GM12878 (cell line): ENCODE measurements around the gene ZNF652. TPM values are rescaled to one million over a fixed set of nuclear protein-coding genes. Genes with fewer than 3 reads are reported as not detected.

Experiments used
- ATAC-seq: fragments of 200-7000 bp; cut with Tn5 transposase; 3 replicates; pipeline ENCODE4 v1.9.1; 2020; ENCODE audit warnings: mild to moderate bottlenecking, moderate library complexity
- Bru-seq: library from RNA; stranded (reverse); fragments of 400-500 nt; gene quantifications from one replicate; lab custom pipeline; 2021; lab: Mats Ljungman, UMichigan
- BruChase-seq, 2 experiments: library from RNA; stranded (reverse); fragments of 400-500 nt; gene quantifications; one replicate each; lab custom pipeline; 2021; lab: Mats Ljungman, UMichigan
- BruUV-seq: library from RNA; stranded (reverse); fragments of 400-500 nt; replicated peaks from 2 replicates; lab custom pipeline; 2021; lab: Mats Ljungman, UMichigan
- CTCF ChIA-PET: fragments of 300-600 bp; sonication (Branson Sonifier 250); formaldehyde crosslinking; extraction: SDS; loops from one replicate; lab custom pipeline; 2021; ENCODE audit warnings: inconsistent platforms; lab: Yijun Ruan, JAX
- POLR2A ChIA-PET: fragments of 350-600 bp; formaldehyde crosslinking; extraction: SDS; loops from one replicate; lab custom pipeline; 2021; ENCODE audit warnings: inconsistent platforms; lab: Charles Lee
- RAD21 ChIA-PET: fragments of 300-600 bp; sonication (Branson Sonifier 250); formaldehyde crosslinking; loops from one replicate; lab custom pipeline; 2023; ENCODE audit warnings: antibody characterized with exemption; ENCODE audit not compliant: unreplicated experiment; lab: Charles Lee
- SMC1A ChIA-PET: fragments of 300-600 bp; sonication (Branson Sonifier 250); formaldehyde crosslinking; loops from one replicate; lab custom pipeline; 2023; ENCODE audit not compliant: unreplicated experiment, uncharacterized antibody; lab: Charles Lee
- DNase-seq: peaks from one replicate; pipeline ENCODE4 v3.0.0-alpha.2; 2011; ENCODE audit warnings: low read depth, low spot score
- FAIRE-seq: peaks from 3 replicates; lab custom pipeline; 2011; peaks lifted over from hg19 to GRCh38; lab: Jason Lieb, UNC
- H2AFZ ChIP-seq: 2 replicates; pipeline ENCODE4 v1.6.0; 2011; ENCODE audit warnings: low read depth, low read length, control low read depth; ENCODE audit not compliant: control insufficient read depth
- H3K27ac ChIP-seq: 2 replicates; pipeline ENCODE4 v1.5.1; 2011; ENCODE audit warnings: control low read depth; ENCODE audit not compliant: control insufficient read depth, insufficient read depth
- H3K27me3 ChIP-seq, 2 experiments: replicated peaks in 1 of 2; 2 replicates each; pipeline versions ENCODE4 v1.6.0 to v1.6.1; 2011; ENCODE audit warnings: low read length in 1 of 2; ENCODE audit not compliant: control insufficient read depth in 2 of 2, insufficient read depth in 2 of 2
- H3K36me3 ChIP-seq, 2 experiments: 2 replicates each; pipeline ENCODE4 v1.5.1; 2011; ENCODE audit warnings: low read length in 1 of 2; ENCODE audit not compliant: control insufficient read depth in 2 of 2, insufficient read depth in 2 of 2
- H3K4me1 ChIP-seq: 2 replicates; pipeline ENCODE4 v1.6.1; 2011; ENCODE audit warnings: mild to moderate bottlenecking, low read length, moderate library complexity, mixed read lengths; ENCODE audit not compliant: control insufficient read depth, insufficient read depth
- H3K4me2 ChIP-seq: 2 replicates; pipeline ENCODE4 v1.6.0; 2011; ENCODE audit warnings: control low read depth; ENCODE audit not compliant: control insufficient read depth, insufficient read depth
- H3K4me3 ChIP-seq: fragments of 200-600 bp; sonication (generic); 2 replicates; pipeline ENCODE4 v1.5.1; 2016
- H3K79me2 ChIP-seq: 2 replicates; pipeline ENCODE4 v1.6.0; 2011; ENCODE audit warnings: low read length; ENCODE audit not compliant: control insufficient read depth, insufficient read depth
- H3K9ac ChIP-seq: 2 replicates; pipeline ENCODE4 v1.8.0; 2011; ENCODE audit warnings: low read length, control low read depth, mixed read lengths; ENCODE audit not compliant: control insufficient read depth, insufficient read depth
- H3K9me3 ChIP-seq: replicated peaks from 3 replicates; pipeline ENCODE4 v1.5.1; 2011; ENCODE audit warnings: mild to moderate bottlenecking, low read length; ENCODE audit not compliant: control insufficient read depth, insufficient read depth
- H4K20me1 ChIP-seq: 2 replicates; pipeline ENCODE4 v1.6.0; 2011; ENCODE audit not compliant: control insufficient read depth, insufficient read depth
- GABPA ChIP-seq: IDR thresholded peaks from 2 replicates; pipeline ENCODE4 v1.6.1; 2014; ENCODE audit warnings: antibody characterized with exemption, low read depth, mild to moderate bottlenecking, inconsistent platforms
- NFXL1 ChIP-seq: fragments of 450-650 bp; IDR thresholded peaks from 2 replicates; pipeline ENCODE4 v1.6.1; 2017; ENCODE audit warnings: antibody characterized with exemption, mild to moderate bottlenecking, borderline replicate concordance
- NKRF ChIP-seq: fragments of 450-650 bp; conservative IDR thresholded peaks from 2 replicates; pipeline ENCODE4 v1.6.1; 2017; ENCODE audit warnings: mild to moderate bottlenecking, moderate library complexity
- RCOR1 ChIP-seq: conservative IDR thresholded peaks from 2 replicates; pipeline ENCODE4 v1.6.1; 2012; ENCODE audit warnings: low read depth, low read length, improper control_type of control experiment
- SMAD5 ChIP-seq: IDR thresholded peaks from 2 replicates; pipeline ENCODE4 v1.6.1; 2016; ENCODE audit warnings: antibody characterized with exemption, low read depth
- TAF1 ChIP-seq: IDR thresholded peaks from 2 replicates; pipeline ENCODE4 v1.6.1; 2011; ENCODE audit warnings: mild to moderate bottlenecking, low read depth, low read length, borderline replicate concordance
- YY1 ChIP-seq: IDR thresholded peaks from 2 replicates; pipeline ENCODE4 v1.6.1; 2011; ENCODE audit warnings: low read depth, mild to moderate bottlenecking, low read length
- ZNF274 ChIP-seq: IDR thresholded peaks from one replicate; pipeline ENCODE4 v1.8.0; 2011; ENCODE audit not compliant: insufficient read length, insufficient read depth
- ZNF384 ChIP-seq: IDR thresholded peaks from 2 replicates; pipeline ENCODE4 v1.6.1; 2012; ENCODE audit warnings: low read depth, mild to moderate bottlenecking, low read length, improper control_type of control experiment, borderline replicate concordance
- ZNF687 ChIP-seq: fragments of 450-650 bp; IDR thresholded peaks from 2 replicates; pipeline ENCODE4 v1.6.1; 2017; ENCODE audit warnings: mild to moderate bottlenecking, moderate library complexity
- WGBS: methylation state at CpG from one replicate; pipeline ENCODE4 v1.1.6; 2016; ENCODE audit warnings: low lambda C conversion rate; ENCODE audit not compliant: insufficient replicate concordance, insufficient coverage; ENCODE audit errors: missing lambda C conversion rate; 5-methylcytosine and 5-hydroxymethylcytosine counted together
- in situ Hi-C: fragments of 300-500 bp; cut with MboI; formaldehyde crosslinking; loops from 9 replicates; pipeline ENCODE4 v1.14.3; 2018; ENCODE audit warnings: mixed read lengths
- intact Hi-C: fragments of 100-400 bp; cut with micrococcal nuclease; formaldehyde crosslinking; loops from one replicate; pipeline ENCODE4 v1.14.2; 2022; ENCODE audit not compliant: unreplicated experiment
- long read RNA-seq, 2 experiments: library from polyadenylated mRNA; unstranded; transcript quantifications; one replicate each; pipeline ENCODE4 v2.0.0, GENCODE V29; 2019 to 2020
- polyA minus RNA-seq, 3 experiments: library from RNA; depleted of rRNA, polyadenylated mRNA; stranded (reverse); fragments of >200 nt; gene quantifications; 2 replicates each; pipeline ENCODE4 v1.2.3, GENCODE V29; 2011
- polyA plus RNA-seq, 11 experiments: library from polyadenylated mRNA; depleted of rRNA in 4 of 11; unstranded in 6 of 11; stranded (reverse) in 5 of 11; fragments of >200 nt; fragmentation: Nextera tagmentation in 4 of 11; fragmentation: Illumina TruSeq in 1 of 11; extraction: Ambion mirVana in 4 of 11; extraction: Trizol in 1 of 11; gene quantifications; 1 replicate in 1 of 11; 2 replicates in 10 of 11; pipeline versions ENCODE4 v1.2.1 to v1.2.3, GENCODE V29; 2011 to 2016; ENCODE audit warnings: inconsistent platforms in 2 of 11, missing spikeins in 2 of 11, low read depth in 1 of 11
- total RNA-seq, 4 experiments: library from RNA; depleted of rRNA in 3 of 4; stranded (reverse); fragments of >200 nt in 3 of 4; fragmentation: Illumina TruSeq in 1 of 4; extraction: Trizol in 1 of 4; gene quantifications; 2 replicates each; pipeline versions ENCODE4 v1.2.1 to v1.2.3, GENCODE V29; 2013 to 2021

ZNF652 gene
- total RNA-seq (2013; cell fraction: nucleolus; rRNA removed): 15.9 and 18.2 TPM in 2 replicates
- total RNA-seq (2014; rRNA removed): 7.7 and 9.0 TPM in 2 replicates
- 11.4 TPM in 2 replicates for total RNA-seq (2014; rRNA removed; fragmentation: Illumina TruSeq; extraction: Trizol)
- total RNA-seq (2021): 10.1 and 10.9 TPM in 2 replicates
- 5.6 TPM for polyA plus RNA-seq (2011; ENCODE audit: low read depth)
- 13.1 and 15.3 TPM in 2 replicates for polyA plus RNA-seq (2011; rRNA removed)
- 4.9 and 7.1 TPM in 2 replicates for polyA plus RNA-seq (2011; cell fraction: cytosol; rRNA removed)
- 11.5 and 12.5 TPM in 2 replicates for polyA plus RNA-seq (2011; cell fraction: nucleus; rRNA removed)
- 5.8 and 6.6 TPM in 2 replicates for polyA plus RNA-seq (2012)
- polyA plus RNA-seq (2014; fragmentation: Illumina TruSeq; extraction: Trizol): 4.3 and 5.5 TPM in 2 replicates
- polyA plus RNA-seq (2014; fragmentation: Nextera tagmentation; extraction: Ambion mirVana): 1 to 10 TPM; 3.5 to 5.4 TPM
- 3.4 and 4.5 TPM in 2 replicates for polyA plus RNA-seq (2014; rRNA removed)
- 10 to 100 TPM in 1 of 2 experiments, 1 to 10 TPM in 1; 9.6 to 10.2 TPM for polyA plus RNA-seq (2016; fragmentation: Nextera tagmentation; extraction: Ambion mirVana)
- 25.2 and 26.5 TPM in 2 replicates for polyA minus RNA-seq (2011; rRNA and poly(A)+ RNA removed)
- polyA minus RNA-seq (2011; cell fraction: cytosol; rRNA and poly(A)+ RNA removed): 8.0 and 11.0 TPM in 2 replicates
- polyA minus RNA-seq (2011; cell fraction: nucleus; rRNA and poly(A)+ RNA removed): 8.7 and 12.8 TPM in 2 replicates
- Bru-seq, nascent RNA: percentile 76 among the genes with signal in this experiment
- percentile 74 among the genes with signal in this experiment for BruChase-seq, experiment 1, labeled RNA remaining after a 6-hour chase
- BruChase-seq, experiment 2, labeled RNA remaining after a 2-hour chase: percentile 78 among the genes with signal in this experiment
- long read RNA-seq, experiment 1, partial matches to known transcripts: 0 of 3 reads
- long read RNA-seq, experiment 1, other reads (novel, unspliced or antisense): 3 of 3 reads
- long read RNA-seq, experiment 2, partial matches to known transcripts: 0 of 6 reads
- long read RNA-seq, experiment 2, other reads (novel, unspliced or antisense): 6 of 6 reads

DNA sequence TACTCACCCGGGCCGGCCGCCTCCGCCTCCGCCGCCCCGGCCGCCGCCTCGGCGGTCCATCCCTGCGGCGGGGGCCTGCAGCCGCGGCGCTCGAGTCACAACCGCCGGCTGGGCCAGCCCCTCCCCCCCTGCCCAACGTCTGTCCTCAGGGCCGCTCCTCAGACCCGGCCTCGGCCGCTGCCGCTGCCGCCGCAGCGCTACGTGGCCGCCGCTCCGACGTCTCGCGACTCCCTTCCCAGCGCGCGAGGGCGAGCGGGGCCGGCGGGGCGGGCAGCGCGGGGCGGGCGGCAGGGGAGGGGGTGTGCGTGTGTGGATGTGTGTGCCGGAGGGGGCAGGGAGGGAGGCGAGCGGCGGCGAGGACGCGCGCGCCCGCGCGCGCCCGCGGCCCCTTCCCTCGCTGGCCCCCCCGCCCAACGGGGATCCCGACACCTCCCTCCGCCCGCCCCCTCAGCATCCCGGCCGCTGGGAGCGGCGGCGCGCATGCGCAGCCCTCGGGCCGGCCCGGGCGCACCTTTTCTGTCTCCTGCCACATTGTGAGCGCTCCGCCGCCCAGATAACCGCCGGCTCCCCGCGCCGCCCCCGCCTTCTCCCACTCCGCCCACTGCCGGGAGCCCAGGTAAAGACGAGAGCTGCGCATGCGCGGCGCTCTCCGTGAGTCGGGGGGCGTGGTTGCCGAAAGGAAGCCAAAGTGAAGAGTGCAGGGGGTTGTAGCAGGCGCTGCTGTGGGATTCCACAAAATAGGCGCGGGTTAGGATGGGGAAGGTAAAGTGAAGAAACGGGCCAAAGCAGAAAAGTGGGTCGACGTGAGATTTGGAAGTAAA lies at the start of gene ZNF652:
Gene ZNF652 (minus strand): TSS at position 349 of the 821 bp plus-strand sequence. CDS start 44,525 bp downstream, outside the sequence.
- H3K4me1 ChIP-seq: peaks cover 20% of the 10 kb centered on the region
- intact Hi-C loops: loop anchor here (2.0 to 5.0 kb wide), 2 partner anchors 19 to 35 kb away; no protein-coding TSS in a partner anchor
- peak; percentile 69 for ATAC-seq
- CTCF ChIA-PET: interaction anchor here (0.8 to 15.6 kb wide), 4 partner anchors 8 to 46 kb away, joined by 3 to 330 read pairs (median 5); no protein-coding TSS in a partner anchor
- peak; percentile 59 for FAIRE-seq
- H3K27ac ChIP-seq: peak within 1 kb of the TSS; percentile 81
- H2AFZ ChIP-seq: peak within 1 kb of the TSS; percentile 86
- peak; percentile 65 for DNase-seq
- H3K27me3 ChIP-seq: no peaks in the 10 kb centered on the region
- no peaks in the 10 kb centered on the region for H4K20me1 ChIP-seq
- WGBS: under 1% methylated on average over 26 of the region's 106 CpGs
- BruUV-seq: no TSS peak
- no peaks in the 10 kb centered on the region for H3K36me3 ChIP-seq
- H3K9ac ChIP-seq: peak within 1 kb of the TSS; percentile 85
- H3K9me3 ChIP-seq: no peaks in the 10 kb centered on the region
- in situ Hi-C loops: no loop called here
- H3K79me2 ChIP-seq: peaks cover 44% of the 10 kb centered on the region
- RAD21 ChIA-PET: interaction anchor here (1.4 to 4.9 kb wide), 2 partner anchors 21 to 46 kb away, joined by 7 to 27 read pairs; no protein-coding TSS in a partner anchor
- H3K4me2 ChIP-seq: peak within 1 kb of the TSS; percentile 86
- POLR2A ChIA-PET: interaction anchor here (0.5 to 1.2 kb wide), 4 partner anchors 19 to 168 kb away, joined by 3 to 7 read pairs (median 3); no protein-coding TSS in a partner anchor
- SMC1A ChIA-PET: interaction anchor here (0.7 to 5.4 kb wide), 7 partner anchors 20 to 47 kb away, joined by 3 to 78 read pairs (median 3); no protein-coding TSS in a partner anchor
- peak within 1 kb of the TSS; percentile 95 for H3K4me3 ChIP-seq
- TF ChIP-seq ZNF274 (no peak), TAF1 (0 out of 2 replicates have a peak, but pooled peaks have one; percentile 26), ZNF384 (no peak), ZNF687 (0 out of 2 replicates have a peak, but pooled peaks have one; percentile 46), GABPA (no peak), NKRF (no peak), RCOR1 (no peak), NFXL1 (no peak), YY1 (0 out of 2 replicates have a peak, but pooled peaks have one; percentile 6), SMAD5 (no peak)
